ENCODE measurements around the gene FBXO2. TPM values are rescaled to one million over a fixed set of nuclear protein-coding genes. Genes with fewer than 3 reads are reported as not detected.
A peak's percentile ranks its signal among the peaks of the same experiment; 100 is the strongest.

FBXO2 gene
- total and polyA plus RNA-seq, 5 experiments from 2014 or later: 2.3 to 5.4 (median 3.6) TPM

DNA sequence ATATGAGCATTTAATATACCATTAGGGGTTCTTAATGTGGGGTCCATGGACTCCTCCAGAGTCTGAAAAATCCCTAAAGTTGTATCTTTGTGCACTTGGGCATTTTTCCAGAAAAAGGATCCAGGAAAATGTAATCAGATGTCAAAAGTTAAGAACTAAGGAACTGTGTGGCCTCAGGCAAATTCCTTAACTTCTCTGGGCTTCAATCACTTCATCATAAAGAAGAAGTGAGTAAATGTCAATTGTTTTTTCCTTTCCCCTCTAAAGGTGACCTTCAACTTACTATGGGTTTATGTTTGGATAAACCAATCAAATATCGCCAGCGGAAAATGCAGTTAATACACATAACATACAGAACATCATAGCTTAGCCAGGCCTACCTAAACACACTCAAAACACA, 24.2 kb upstream of the FBXO2 start:
- ATAC-seq: no peak
- Mint-ChIP-seq H3K4me3 (peak overlapping the region in 6 of 10 donors; percentile 5 to 66 (median 30)), H3K27me3 (no peaks in the 10 kb centered on the region), H3K4me1 (peaks cover 5 to 25% (median 17%) of the 10 kb centered on the region in 4 donors), H3K36me3 (peaks cover 0 to 28% (median 0%) of the 10 kb centered on the region in 3 donors), H3K27ac (peak overlapping the region in 4 of 10 donors; percentile 1 to 14 (median 3)), H3K9me3 (no peaks in the 10 kb centered on the region)
- POLR2A ChIA-PET: interaction anchor here (2.0 kb wide), 1 partner anchor 41 kb away, joined by 9 read pairs; no protein-coding TSS in a partner anchor
- no peak for DNase-seq

DNA sequence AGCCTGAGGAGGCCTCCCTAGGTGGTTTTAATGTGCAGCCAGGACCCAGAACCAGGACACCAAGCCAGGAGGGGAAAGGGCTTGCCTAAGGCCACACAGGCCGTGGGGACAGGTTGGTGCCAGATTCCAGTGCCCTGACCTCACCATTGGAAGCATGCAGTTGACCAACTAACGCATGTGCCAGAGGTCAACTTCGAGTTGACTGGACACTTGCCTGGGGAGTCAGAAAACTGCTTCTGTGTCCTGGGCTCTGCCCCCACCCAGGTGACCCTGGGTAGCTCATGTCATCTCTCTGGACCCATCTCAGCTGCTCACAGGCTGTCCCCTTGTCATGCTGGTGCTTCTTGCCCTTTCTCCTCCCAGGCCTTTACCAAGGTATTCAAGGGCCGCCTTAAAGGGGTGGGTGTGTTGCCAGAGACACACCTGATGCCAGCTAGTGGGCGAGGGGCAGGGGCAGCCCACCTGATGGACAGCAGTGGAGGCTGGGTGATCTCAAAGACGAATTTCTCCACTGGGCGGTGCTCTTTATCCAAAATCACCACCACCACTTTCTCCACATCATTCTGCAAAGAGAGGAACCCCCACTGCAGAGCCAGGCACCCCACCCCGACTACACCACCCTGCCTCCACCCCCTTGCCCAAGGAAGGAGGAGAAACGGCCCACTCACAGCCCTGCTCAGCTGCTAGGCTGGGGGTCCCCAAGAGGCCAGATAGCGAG, 22.3 kb upstream of the FBXO2 start:
- Mint-ChIP-seq H3K4me1 (peaks cover 7 to 18% (median 15%) of the 10 kb centered on the region in 4 donors), H3K4me3 (peak overlapping the region in 1 of 10 donors; percentile 34), H3K9me3 (no peaks in the 10 kb centered on the region), H3K36me3 (peaks cover 0 to 33% (median 0%) of the 10 kb centered on the region in 3 donors), H3K27me3 (no peaks in the 10 kb centered on the region), H3K27ac (no peak overlapping the region)
- DNase-seq: no peak
- POLR2A ChIA-PET: interaction anchor here (0.5 to 1.2 kb wide), 3 partner anchors 13 to 41 kb away, joined by 3 to 7 read pairs (median 4); no protein-coding TSS in a partner anchor
- no peak for ATAC-seq

DNA sequence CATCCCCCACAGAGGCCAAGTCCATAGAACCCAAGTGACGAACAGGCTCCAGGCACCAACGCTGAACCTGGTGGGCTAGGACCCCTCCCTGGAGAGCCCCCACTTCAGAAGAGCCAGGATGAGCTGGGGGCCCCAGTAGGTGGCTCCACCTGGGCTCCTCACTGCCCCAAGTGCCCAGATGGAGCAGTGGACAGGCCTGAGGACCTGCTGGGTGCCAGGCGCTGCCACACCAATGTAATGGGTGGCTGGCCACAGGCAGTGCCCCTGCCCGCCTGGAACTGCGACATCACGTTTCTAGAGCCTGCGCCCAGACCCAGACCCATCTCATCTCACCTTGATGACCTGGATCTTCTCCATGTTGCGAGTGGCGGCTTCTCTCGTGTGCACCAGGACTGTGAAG, 21.1 kb upstream of the FBXO2 start:
- peaks cover 5 to 15% (median 13%) of the 10 kb centered on the region in 4 donors for H3K4me1 Mint-ChIP-seq
- H3K9me3 Mint-ChIP-seq: no peaks in the 10 kb centered on the region
- H3K27me3 Mint-ChIP-seq: no peaks in the 10 kb centered on the region
- POLR2A ChIA-PET: interaction anchor here (1.6 kb wide), 1 partner anchor 11 kb away, joined by 5 read pairs; the partner anchor contains the start of gene FBXO6
- H3K36me3 Mint-ChIP-seq: peaks cover 0 to 36% (median 0%) of the 10 kb centered on the region in 3 donors
- H3K4me3 Mint-ChIP-seq: no peak overlapping the region
- ATAC-seq (no peak), DNase-seq (no peak)
- H3K27ac Mint-ChIP-seq: no peak overlapping the region

DNA sequence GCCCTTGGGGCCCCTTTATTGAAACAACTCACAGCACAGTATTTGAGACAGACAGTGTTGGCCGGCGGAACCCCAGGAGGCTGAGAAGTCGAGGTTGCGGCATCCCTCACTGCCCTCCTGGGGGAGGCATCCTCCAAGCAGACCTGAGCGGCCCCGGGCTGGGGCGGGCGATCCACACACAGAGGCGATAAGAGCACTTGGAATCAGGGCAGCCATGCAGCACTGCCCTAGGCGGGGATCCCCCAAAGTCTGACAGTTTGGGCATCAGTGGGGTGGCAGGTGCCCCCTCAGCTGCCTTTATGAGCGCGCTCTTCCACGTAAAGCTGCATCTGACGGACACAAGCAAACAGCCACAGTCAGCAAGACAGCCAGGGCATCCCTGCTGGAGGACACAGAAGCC, 20.3 kb upstream of the FBXO2 start:
- ATAC-seq (no peak), DNase-seq (no peak)
- no peak overlapping the region for H3K27ac Mint-ChIP-seq
- no peak overlapping the region for H3K4me3 Mint-ChIP-seq
- H3K27me3 Mint-ChIP-seq: no peaks in the 10 kb centered on the region
- H3K36me3 Mint-ChIP-seq: peaks cover 0 to 38% (median 2%) of the 10 kb centered on the region in 3 donors
- H3K4me1 Mint-ChIP-seq: peaks cover 5 to 10% (median 8%) of the 10 kb centered on the region in 4 donors
- H3K9me3 Mint-ChIP-seq: no peaks in the 10 kb centered on the region
- POLR2A ChIA-PET: interaction anchor here (1.6 kb wide), 1 partner anchor 10 kb away, joined by 5 read pairs; the partner anchor contains the start of gene FBXO6

DNA sequence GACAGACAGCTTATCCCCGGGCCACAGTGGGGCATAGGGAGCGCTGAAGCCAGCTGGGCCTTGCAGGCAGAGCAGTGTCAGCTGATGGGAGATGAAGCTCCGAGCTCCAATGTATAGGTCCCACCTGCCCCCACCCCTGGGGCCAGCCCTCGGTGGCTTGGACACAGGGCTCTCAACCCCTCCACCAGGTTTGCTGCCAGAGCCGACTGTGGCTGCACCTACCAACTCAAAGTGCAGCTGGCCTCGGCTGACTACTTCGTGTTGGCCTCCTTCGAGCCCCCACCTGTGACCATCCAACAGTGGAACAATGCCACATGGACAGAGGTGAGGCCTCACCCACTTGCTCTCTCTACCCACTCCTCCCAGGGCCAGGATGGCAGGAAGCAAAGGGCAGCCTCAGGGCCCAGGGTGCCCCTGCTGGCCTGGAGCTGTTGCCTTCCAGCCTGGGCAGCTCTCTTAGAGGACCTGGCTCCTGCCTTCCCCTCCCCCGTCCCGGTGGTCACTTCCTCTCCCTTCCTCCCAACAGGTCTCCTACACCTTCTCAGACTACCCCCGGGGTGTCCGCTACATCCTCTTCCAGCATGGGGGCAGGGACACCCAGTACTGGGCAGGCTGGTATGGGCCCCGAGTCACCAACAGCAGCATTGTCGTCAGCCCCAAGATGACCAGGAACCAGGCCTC, 19.0 kb upstream of the FBXO2 start:
- no peak overlapping the region for H3K27ac Mint-ChIP-seq
- POLR2A ChIA-PET: interaction anchor here (1.2 kb wide), 1 partner anchor 9 kb away, joined by 5 read pairs; the partner anchor contains the start of gene FBXO6
- no peaks in the 10 kb centered on the region for H3K27me3 Mint-ChIP-seq
- no peaks in the 10 kb centered on the region for H3K9me3 Mint-ChIP-seq
- DNase-seq (no peak), ATAC-seq (no peak)
- H3K36me3 Mint-ChIP-seq: peaks cover 0 to 38% (median 5%) of the 10 kb centered on the region in 3 donors
- no peak overlapping the region for H3K4me3 Mint-ChIP-seq
- H3K4me1 Mint-ChIP-seq: peaks cover 2 to 6% (median 4%) of the 10 kb centered on the region in 4 donors

DNA sequence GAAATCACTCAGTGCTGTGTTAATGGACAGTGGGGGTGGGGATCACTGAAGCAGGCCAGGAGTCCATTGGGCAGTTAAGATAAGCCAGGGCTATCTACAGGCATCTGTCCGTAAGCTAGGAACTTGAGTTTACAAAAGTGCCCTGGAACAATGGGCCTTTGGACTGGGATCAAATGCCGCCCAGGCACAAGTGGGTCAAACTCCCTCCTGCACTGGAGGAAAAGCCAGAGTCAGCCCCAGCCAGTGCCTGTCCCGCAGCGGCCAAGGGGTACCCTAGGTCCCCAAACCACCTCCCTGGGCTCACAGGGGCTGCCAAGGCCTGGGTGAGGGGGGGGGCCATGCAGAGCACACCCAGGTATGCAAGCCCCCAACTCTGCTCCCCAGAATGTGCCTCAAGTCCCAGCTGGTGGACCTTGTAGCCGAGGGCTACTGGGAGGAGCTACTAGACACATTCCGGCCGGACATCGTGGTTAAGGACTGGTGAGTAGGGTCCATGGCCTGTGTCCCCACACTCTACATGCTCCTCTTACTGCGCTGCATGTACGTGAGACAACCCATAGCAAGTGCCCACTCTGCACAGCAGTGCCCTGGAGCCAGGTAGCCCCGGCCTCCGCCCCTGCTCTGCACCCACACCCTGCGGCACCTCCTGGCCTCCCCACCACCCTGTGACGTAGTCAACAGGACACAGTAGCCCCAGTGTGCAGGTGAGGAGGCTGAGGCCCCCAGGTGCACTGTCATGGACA, 17.5 kb upstream of the FBXO2 start:
- Mint-ChIP-seq H3K4me1 (peaks cover 5 to 7% (median 5%) of the 10 kb centered on the region in 4 donors), H3K27ac (no peak overlapping the region), H3K36me3 (peaks cover 0 to 35% (median 5%) of the 10 kb centered on the region in 3 donors), H3K4me3 (no peak overlapping the region), H3K9me3 (no peaks in the 10 kb centered on the region), H3K27me3 (no peaks in the 10 kb centered on the region)
- POLR2A ChIA-PET: no interaction called here
- ATAC-seq (no peak), DNase-seq (no peak)

DNA sequence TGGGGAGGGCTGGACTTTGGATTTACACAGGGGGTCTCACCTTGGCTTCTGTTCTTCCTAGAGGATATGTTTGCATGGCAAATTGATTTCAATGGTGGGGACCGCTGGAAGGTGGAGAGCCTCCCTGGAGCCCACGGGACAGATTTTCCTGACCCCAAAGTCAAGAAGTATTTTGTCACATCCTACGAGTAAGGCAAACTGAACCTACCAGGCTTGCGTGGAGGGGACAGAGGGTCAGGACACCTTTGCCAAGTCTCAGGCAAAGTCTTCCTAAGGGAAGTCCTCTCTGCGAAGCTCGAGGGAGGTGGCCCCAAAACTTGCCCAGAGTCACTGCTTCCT, 16.9 kb upstream of the FBXO2 start:
- H3K4me3 Mint-ChIP-seq: no peak overlapping the region
- no peak overlapping the region for H3K27ac Mint-ChIP-seq
- peaks cover 5 to 7% (median 6%) of the 10 kb centered on the region in 4 donors for H3K4me1 Mint-ChIP-seq
- no peaks in the 10 kb centered on the region for H3K9me3 Mint-ChIP-seq
- peaks cover 0 to 35% (median 5%) of the 10 kb centered on the region in 3 donors for H3K36me3 Mint-ChIP-seq
- POLR2A ChIA-PET: no interaction called here
- no peaks in the 10 kb centered on the region for H3K27me3 Mint-ChIP-seq
- DNase-seq (no peak), ATAC-seq (no peak)

DNA sequence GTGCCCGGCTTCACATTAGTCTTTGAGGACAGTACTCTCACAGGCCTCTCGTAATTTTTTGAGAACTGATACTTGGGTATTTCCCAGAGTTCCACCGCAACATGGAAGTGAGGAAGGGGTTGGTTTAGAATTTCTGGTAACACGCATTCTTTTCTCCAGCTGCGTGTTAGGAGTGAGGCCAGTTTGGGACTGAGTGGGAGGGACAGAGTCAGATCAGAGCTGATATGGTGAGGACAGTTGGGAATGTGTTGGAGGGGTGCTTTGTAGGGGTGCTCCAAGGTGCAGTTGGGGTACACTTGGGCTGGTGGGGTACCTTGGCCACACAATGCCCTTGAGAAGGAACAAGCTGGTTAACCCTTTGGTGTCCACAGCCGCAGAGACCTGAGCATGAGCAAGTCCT, 16.5 kb upstream of the FBXO2 start:
- Mint-ChIP-seq H3K27ac (peak overlapping the region in 1 of 10 donors; percentile 89), H3K36me3 (peaks cover 0 to 31% (median 5%) of the 10 kb centered on the region in 3 donors)

DNA sequence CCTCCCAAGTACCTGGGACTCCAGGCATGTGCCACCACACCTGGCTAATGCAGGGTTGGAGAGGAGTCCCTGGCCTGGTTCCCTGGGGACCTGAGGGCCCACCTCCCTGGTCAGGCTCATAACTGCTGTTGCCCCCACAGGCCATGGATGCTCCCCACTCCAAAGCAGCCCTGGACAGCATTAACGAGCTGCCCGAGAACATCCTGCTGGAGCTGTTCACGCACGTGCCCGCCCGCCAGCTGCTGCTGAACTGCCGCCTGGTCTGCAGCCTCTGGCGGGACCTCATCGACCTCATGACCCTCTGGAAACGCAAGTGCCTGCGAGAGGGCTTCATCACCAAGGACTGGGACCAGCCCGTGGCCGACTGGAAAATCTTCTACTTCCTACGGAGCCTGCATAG, 14.3 kb upstream of the FBXO2 start:
- Mint-ChIP-seq H3K4me1 (peaks cover 3 to 15% (median 6%) of the 10 kb centered on the region in 4 donors), H3K36me3 (peaks cover 0 to 16% (median 5%) of the 10 kb centered on the region in 3 donors), H3K4me3 (no peak overlapping the region), H3K27me3 (no peaks in the 10 kb centered on the region), H3K9me3 (no peaks in the 10 kb centered on the region), H3K27ac (peak overlapping the region in 1 of 10 donors; percentile 93)
- DNase-seq: no peak
- ATAC-seq: no peak
- POLR2A ChIA-PET: no interaction called here

More for the DNA sequence above, 16.5 kb upstream of the FBXO2 start:
- Mint-ChIP-seq H3K27me3 (no peaks in the 10 kb centered on the region), H3K4me1 (peaks cover 5 to 9% (median 6%) of the 10 kb centered on the region in 4 donors), H3K9me3 (no peaks in the 10 kb centered on the region), H3K4me3 (no peak overlapping the region)
- ATAC-seq (no peak), DNase-seq (no peak)
- POLR2A ChIA-PET: no interaction called here

DNA sequence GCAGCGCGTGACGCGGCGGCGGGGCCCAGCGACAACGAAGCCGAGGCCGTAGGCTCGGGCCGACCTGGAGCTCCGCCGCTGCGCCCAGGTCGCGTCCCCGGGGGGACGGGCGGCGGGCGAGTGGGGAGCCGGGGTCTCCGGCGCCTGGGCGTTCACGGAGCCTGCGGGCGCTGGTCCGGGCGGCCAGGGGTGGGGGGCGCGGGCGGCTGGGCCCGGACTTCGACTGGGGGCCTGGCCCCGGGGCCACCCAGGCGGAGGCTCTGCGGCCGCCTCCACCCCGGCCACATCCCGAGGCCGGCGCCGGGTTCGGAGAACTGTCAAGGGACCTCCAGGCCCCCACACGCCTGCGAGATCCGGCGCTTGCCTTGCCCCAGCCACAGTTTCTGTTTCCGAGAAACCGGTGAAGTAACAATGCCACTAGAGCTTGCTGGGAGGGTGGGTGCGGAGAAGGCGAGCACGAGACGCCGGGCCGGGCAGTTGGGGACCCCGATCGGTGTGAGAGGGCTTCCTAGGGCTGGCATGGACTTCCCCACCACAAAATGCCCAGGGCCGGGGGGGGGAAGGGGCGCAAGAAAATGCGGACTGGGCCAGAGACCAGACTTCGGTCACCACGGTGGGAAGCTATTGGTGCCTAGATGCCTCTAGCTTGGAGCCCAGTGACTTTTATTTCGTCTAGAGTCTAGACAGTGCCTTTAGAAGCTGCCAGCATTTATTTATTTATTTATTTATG, 10.3 kb upstream of the FBXO2 start:
- H3K36me3 Mint-ChIP-seq: peaks cover 0 to 29% (median 2%) of the 10 kb centered on the region in 3 donors
- peak overlapping the region; percentile 75 to 89 (median 86) for H3K4me3 Mint-ChIP-seq
- H3K4me1 Mint-ChIP-seq: peaks cover 0 to 18% (median 8%) of the 10 kb centered on the region in 4 donors
- POLR2A ChIA-PET: interaction anchor here (0.6 to 5.9 kb wide), 14 partner anchors 8 to 606 kb away, joined by 3 to 60 read pairs (median 5); partner anchors contain the start of genes CLCN6, FBXO2, FBXO44 and MAD2L2
- peak in 8 of 10 donors; percentile 35 to 61 (median 50) for DNase-seq
- H3K27me3 Mint-ChIP-seq: no peaks in the 10 kb centered on the region
- H3K27ac Mint-ChIP-seq: peak overlapping the region in 9 of 10 donors; percentile 66 to 92 (median 87)
- peak; percentile 72 to 73 for ATAC-seq
- no peaks in the 10 kb centered on the region for H3K9me3 Mint-ChIP-seq

DNA sequence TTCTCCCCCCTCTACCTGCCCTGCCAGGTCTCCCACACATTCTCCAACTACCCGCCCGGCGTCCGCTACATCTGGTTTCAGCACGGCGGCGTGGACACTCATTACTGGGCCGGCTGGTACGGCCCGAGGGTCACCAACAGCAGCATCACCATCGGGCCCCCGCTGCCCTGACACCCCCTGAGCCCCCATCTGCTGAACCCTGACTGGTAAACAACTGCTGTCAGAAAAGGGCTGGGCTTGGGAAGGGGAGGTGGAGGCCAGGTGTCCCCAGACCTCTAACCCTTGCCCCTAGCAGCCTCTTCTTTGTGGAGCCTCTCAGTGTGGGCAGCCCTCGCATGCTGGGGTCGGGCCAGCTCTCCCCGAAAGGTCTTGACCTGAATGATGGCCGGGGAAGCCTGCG, 6.9 kb upstream of the FBXO2 start:
- no peaks in the 10 kb centered on the region for H3K27me3 Mint-ChIP-seq
- H3K9me3 Mint-ChIP-seq: no peaks in the 10 kb centered on the region
- peaks cover 0 to 13% (median 6%) of the 10 kb centered on the region in 4 donors for H3K4me1 Mint-ChIP-seq
- peak overlapping the region in 1 of 10 donors; percentile 63 for H3K27ac Mint-ChIP-seq
- H3K36me3 Mint-ChIP-seq: peaks cover 0 to 45% (median 0%) of the 10 kb centered on the region in 3 donors
- POLR2A ChIA-PET: interaction anchor here (5.9 kb wide), 1 partner anchor 58 kb away, joined by 60 read pairs; no protein-coding TSS in a partner anchor
- no peak overlapping the region for H3K4me3 Mint-ChIP-seq
- DNase-seq: no peak
- ATAC-seq: no peak
